Measurements from ENCODE around the gene TMA7B. TPM values are rescaled to one million over a fixed set of nuclear protein-coding genes. Genes with fewer than 3 reads are reported as not detected.
A peak's percentile ranks its signal among the peaks of the same experiment; 100 is the strongest.

The TMA7B gene
- polyA plus RNA-seq, 1 of the 3 experiments (the other 2 are of a cell fraction), result not detected

GRCh38 chr22:39958949-39959639, 1.1 kb upstream of the TMA7B start:
- Histone ChIP-seq H3F3A (replicated peaks; ENCODE audit: insufficient read depth) (peaks cover 7% of the 10 kb centered on the region), H3K9me3 (no peaks in the 10 kb centered on the region), H3K27me3 (ENCODE audit: insufficient read depth) (no peaks in the 10 kb centered on the region), H3K36me3 (replicated peaks in 1 of 2; ENCODE audit: control insufficient read depth in 1 of 2, insufficient read depth in 2 of 2, low read length in 1 of 2) (no peaks in the 10 kb centered on the region), H3K9ac (no peak overlapping the region), H3K4me3 (ENCODE audit: low read depth in 2 of 2, low read length in 1 of 2) (no peak overlapping the region), H3K27ac (ENCODE audit: low read depth in 2 of 2, low read length in 1 of 2) (peak overlapping the region in 1 of 2 experiments; percentile 54; a peak in 1 of 4 replicates), H3K79me2 (ENCODE audit: insufficient read depth) (no peaks in the 10 kb centered on the region), H3K4me1 (ENCODE audit: control insufficient read depth in 1 of 2, insufficient read depth in 2 of 2, low read depth in 1 of 2, low read length in 1 of 2) (peaks cover 0 to 8% of the 10 kb centered on the region in 2 experiments; a peak in 1 of 4 replicates), H3K4me2 (0 out of 2 replicates have a peak overlapping the region, but pooled peaks have one; percentile 11), H4K20me1 (ENCODE audit: insufficient read depth) (no peaks in the 10 kb centered on the region), H3K9me2 (no peaks in the 10 kb centered on the region), H2AFZ (ENCODE audit: low read depth) (no peak overlapping the region)
- no peak for TF ChIP-seq TEAD4 (IDR thresholded peaks at IDR 0.05; ENCODE audit: borderline replicate concordance, insufficient read depth)
- TF ChIP-seq SIN3A (IDR thresholded peaks at IDR 0.05; ENCODE audit: borderline replicate concordance, low read depth, low read length), result no peak
- TF ChIP-seq FOXJ3 (CRISPR knock-in tag; IDR thresholded peaks at IDR 0.05), result no peak
- TF ChIP-seq RFX5 (IDR thresholded peaks at IDR 0.05; ENCODE audit: low read length), result no peak
- no peak for TF ChIP-seq NFIC (IDR thresholded peaks at IDR 0.05; ENCODE audit: borderline replicate concordance)
- TF ChIP-seq EP300 (IDR thresholded peaks at IDR 0.05; ENCODE audit: borderline replicate concordance in 1 of 2, low read depth in 1 of 2, low read length in 1 of 2), result no peak
- no peak for TF ChIP-seq ZBTB33 (IDR thresholded peaks at IDR 0.05; ENCODE audit: borderline replicate concordance, low read depth)
- no peak for TF ChIP-seq FOSL2 (IDR thresholded peaks at IDR 0.05; ENCODE audit: borderline replicate concordance, low read depth)
- TF ChIP-seq EZH2phosphoT487 (IDR thresholded peaks at IDR 0.05; ENCODE audit: borderline replicate concordance, low read depth), result no peak
- no peak for TF ChIP-seq FOXM1 (IDR thresholded peaks at IDR 0.05; ENCODE audit: low read depth)
- TF ChIP-seq POLR2AphosphoS5 (IDR thresholded peaks at IDR 0.05; ENCODE audit: low read depth, low read length), result no peak
- no peak for TF ChIP-seq PBX3 (IDR thresholded peaks at IDR 0.05)
- no peak for TF ChIP-seq GATA2 (CRISPR knock-in tag; IDR thresholded peaks at IDR 0.05)
- no peak for TF ChIP-seq NRF1 (IDR thresholded peaks at IDR 0.05; ENCODE audit: low read depth, low read length)
- no peak for TF ChIP-seq TCF12 (IDR thresholded peaks at IDR 0.05)
- no peak for TF ChIP-seq MEF2A (IDR thresholded peaks at IDR 0.05; ENCODE audit: borderline replicate concordance, low read depth)
- no peak for TF ChIP-seq CTCF (IDR thresholded peaks at IDR 0.05)
- no peak for TF ChIP-seq IRF3 (IDR thresholded peaks at IDR 0.05; ENCODE audit: low read depth, low read length)
- TF ChIP-seq, protein P1, sequence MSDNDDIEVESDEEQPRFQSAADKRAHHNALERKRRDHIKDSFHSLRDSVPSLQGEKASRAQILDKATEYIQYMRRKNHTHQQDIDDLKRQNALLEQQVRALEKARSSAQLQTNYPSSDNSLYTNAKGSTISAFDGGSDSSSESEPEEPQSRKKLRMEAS (IDR thresholded peaks at IDR 0.05; ENCODE audit: low read depth), result no peak
- POLR2A ChIA-PET, result interaction anchor here (0.9 kb wide), 1 partner anchor 9 kb away, joined by 3 read pairs; no protein-coding TSS in a partner anchor
- no peak for DNase-seq
- CTCF ChIA-PET, result interaction anchor here (1.0 to 2.0 kb wide), 4 partner anchors 12 to 66 kb away, joined by 3 to 8 read pairs (median 3); no protein-coding TSS in a partner anchor
- WGBS (ENCODE audit: low lambda C conversion rate), result 84% methylated on average over 8 of the region's 11 CpGs
